HS-27A (cell line): ENCODE results near the gene FMN1.
A peak's percentile ranks its signal among the peaks of the same experiment; 100 is the strongest.

Source experiments
- DNase-seq: peaks from one replicate; pipeline ENCODE4 v3.0.0-alpha.2; 2012; ENCODE audit warnings: low read depth, missing footprints

The FMN1 gene

DNA sequence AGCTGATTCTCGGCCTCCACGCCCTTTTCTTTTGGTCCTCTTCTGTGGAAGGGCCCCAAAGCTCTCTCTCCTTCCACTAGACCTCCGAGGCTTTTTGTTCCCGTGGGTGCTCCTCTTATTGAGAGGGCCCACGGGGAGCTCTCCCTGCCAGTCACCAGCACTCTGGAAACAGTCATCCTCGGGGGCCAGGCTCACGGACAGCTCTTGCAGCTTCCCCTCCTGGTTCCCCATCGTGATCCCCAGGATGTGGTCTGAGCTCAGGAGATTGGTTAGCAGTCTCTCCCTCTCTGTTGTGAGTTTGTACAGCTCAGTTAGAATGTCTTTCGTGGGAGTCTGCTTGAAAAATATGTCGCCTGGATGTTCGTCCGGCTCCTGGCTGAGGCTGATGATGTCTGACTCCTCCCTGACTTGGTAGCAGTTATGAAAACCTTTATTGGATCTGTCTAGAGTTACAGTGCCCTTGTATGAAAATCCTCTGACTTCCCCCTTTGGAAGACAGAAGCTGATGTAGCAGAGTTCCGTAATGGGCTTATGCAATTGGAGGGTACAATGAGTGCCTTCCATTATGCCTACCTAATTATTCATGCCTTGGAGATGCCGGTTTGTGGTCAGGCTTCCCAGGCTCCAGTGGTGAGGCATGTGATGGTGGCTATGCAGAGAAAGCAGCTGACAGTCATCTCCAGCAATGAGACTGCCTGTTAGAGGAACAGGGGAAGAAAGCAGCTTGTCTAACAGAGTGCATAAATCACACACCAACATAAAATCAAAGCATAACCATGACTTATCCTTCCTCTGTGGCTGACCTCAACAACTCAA, 40.0 kb downstream of the FMN1 start:
- DNase-seq, result no peak

DNA sequence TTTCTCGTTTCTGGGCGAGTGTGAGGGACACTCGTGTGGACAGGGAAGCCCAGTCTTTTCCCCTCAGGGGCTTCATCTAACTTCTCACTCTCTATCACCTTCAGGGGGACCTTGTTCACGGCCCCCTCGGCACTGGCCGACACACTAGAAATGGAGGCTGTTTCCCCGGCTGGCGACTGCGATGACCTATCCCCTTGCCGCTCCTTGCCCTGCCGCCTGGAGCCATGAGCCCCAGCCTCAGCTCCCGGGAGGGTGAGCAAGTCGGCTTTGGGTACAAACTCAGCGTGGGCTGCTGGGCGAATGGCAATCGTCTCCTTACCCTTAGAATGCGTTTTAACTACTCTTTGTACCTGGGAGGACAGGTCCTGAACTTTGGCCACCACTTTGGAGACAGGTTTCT, 41.0 kb downstream of the FMN1 start:
- DNase-seq, result no peak

DNA sequence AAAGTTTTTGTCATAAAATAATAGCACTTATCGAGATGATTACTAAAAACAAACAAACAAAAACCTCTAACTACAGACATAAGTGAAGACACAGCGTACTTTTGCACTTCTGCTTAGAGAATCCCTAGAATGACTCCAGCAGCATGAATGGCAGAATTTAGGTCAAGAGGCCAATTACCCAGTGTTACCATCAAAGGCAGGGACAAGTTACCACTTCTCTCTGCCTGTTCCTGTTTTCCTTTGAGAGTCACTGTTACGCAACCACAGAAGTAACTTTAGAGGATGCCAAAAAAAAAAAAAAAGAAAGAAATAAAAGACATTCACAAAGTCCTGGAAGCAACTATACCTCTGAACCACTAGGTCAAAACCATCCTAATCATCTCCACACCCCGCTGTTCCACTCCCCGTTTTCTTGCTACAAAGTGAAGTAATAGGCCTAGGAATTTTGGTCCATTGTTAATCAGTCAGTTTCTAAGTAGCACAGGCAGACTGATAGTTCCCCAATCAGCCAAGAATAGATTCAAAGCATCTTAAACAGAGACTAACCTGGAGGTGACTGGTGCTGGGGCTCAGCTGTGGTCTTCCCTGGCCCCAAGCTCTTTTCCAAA, 41.9 kb downstream of the FMN1 start:
- no peak for DNase-seq

DNA sequence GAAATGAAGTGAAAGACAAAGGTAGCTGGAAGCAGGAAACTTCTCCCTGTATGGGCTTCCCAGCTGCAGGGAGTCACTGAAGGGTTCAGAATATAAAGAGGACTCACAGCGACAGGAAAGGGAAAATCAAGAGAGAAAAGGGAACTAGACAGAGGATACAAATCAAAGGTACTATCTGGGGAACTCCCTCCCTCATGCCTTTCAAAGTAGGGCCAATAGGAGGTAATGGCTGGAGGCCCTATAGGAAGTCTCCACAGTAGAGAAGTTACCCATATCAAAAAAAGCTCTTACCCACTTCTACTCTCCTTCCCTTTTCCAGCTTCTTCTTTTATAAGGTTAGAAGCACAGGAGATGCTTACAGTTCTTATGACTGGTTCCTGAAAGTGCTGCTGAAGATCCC, 43.5 kb downstream of the FMN1 start:
- no peak for DNase-seq

DNA sequence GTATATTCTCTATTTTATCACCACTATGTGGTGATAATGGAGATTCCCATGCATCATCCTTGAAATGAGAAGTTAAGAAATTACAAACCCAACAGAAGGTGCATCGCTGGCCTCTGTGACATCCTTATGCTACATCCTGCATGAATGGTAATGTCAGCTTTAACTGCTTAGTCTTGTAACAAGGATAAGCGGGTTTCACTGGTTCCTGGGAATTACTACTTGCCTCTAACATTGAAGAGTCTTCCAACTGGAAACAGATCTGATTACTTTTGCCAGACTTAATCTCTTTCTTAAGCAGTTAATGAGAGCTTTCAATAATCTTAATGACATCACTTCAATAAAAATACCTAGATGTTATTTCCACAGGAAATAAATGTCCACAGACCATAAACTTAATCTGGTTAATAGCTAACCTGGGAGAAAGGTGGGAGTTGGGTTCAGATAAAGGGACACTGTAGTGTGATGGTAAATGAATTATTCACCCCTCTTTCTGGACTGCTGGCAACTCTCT, 44.0 kb downstream of the FMN1 start:
- DNase-seq, result no peak

DNA sequence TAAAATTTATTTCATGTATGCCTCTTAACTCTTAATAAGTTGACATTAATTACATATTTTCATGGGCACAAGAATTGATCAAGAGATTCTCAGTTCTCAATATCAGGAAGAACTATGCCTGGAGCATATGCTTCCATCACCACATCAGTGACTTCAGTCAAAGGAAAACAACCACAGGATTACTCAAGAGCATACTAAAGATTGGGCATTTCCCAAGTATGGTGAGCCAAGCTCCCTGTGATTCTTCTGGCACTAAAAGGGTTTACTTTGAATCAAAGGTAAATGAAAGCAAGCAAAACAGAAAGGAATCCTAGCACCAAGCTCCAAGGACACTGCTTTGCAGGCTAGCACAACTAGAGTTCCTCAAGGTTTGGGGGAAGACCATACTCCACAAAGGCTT, 44.6 kb downstream of the FMN1 start:
- DNase-seq, result no peak

DNA sequence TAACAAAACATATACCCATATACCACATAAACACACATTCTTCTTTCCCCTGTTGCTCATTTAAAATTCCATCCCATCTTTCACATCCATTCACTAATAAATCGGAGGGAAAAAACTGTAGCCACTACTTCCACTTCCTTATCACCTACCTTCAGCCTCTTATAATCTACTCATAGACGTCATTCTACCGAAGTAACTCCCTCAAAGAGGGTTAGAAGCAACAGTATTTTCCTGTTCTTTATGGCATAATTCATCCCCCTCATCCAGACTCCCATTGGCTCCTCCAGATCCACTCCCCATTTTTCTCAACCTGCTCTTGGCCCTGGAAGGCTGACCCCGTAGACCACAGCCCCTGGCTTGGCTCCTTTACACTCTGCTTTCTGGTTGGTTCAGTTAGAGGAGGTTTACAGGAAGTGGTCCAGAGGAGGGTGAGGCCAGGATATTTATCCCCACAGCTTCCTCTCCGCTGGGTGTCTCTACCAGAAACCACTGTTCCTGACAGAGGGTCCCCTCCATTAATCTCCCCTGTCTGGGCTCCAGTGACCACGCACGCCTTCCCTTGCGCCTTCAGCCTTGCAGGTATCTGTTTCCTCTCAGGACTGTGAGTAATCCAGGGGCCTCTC, 46.3 kb downstream of the FMN1 start:
- DNase-seq, result no peak

DNA sequence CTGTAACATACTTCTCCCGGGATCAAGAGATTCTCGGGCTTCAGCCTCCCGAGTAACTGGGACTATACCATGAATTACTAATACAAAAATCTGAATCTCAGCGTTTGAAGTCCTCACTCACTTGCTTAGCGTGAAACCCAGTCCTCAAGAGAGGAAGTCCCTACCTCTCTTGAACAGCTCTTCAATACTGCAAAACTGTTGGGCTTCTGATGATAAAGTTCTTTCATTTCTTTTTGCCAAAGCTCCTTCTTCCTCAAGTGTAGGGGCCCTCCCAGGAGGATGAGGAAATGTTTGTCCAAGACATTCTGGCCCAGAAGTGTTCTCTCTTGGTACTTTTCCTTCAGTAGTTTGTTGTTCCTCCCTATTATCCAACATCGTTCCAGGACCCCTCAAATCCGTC, 48.5 kb downstream of the FMN1 start:
- DNase-seq, result no peak

DNA sequence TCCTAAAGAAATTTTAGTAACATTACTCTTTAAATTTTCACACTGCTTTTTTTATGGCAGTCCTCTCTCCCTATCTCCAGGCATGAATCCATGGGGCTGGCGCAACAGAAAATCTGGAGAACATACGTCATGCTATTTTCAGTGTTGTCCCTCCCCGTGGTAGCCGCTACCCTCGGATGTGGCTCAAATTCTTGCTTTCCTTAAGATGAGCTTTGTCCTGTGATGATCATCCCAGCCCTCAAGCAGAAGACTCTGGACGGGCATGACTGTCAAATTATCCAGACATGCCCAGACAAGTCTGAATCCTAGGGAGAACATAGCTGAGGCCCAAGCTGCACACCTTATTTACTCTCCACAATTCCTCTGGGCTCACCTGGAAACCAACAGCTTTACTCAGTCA, 49.1 kb downstream of the FMN1 start:
- no peak for DNase-seq

DNA sequence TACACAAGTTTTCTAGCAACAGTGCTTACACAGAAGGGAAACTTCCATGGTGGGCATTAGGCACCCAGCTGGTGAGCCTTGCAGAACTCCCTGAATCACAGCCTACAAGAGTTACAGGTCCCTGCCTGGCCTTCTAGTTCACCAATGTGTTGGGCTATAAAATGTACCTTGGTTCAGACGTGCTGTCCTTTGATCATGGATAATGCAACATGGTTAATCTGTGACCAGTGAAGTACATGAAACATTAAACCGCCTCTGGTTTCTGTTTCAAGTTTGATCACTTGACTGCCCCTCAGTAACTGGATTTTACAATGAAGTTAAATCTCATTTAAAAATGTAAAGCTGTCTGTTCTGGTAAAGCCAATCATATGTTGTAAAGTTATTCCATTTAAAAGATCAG, 51.8 kb downstream of the FMN1 start:
- no peak for DNase-seq

DNA sequence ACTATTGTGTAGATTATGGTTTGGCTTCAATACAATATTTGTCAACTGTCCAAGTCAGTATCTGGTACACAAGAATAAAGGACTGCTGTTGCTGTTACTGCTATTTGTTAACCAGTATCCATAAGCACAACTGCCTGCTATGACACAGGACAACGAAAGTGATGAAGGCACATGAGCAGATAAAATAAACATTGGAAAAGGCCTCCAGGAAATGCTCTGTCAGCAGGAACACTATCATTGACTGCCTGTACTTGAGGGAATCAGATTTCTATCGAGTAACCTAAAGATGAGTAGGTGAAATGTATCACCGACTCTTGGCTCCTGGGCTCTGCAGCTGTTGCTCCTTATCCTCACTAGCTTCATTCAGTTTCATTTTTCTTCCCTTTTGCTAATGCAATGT, 56.5 kb downstream of the FMN1 start:
- DNase-seq, result no peak

DNA sequence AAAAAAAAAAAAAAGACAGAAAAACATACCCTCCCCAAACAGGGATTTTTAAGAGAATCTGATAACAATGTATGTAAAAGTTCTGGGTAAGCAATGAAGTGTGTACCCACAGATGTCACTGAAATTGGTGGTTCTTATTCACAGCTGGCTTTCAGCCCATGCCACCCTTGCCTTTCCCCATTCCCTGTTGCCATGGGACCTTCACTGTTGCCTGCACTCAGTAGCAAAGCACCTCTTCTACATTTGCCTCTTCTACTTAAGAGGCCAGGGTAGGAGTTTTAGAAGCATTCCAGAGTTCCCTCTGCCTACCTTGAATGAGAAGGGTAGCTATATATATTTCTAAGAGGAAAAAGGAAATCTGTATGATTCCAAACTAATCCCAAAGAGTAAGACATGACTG, 57.4 kb downstream of the FMN1 start:
- DNase-seq, result no peak

DNA sequence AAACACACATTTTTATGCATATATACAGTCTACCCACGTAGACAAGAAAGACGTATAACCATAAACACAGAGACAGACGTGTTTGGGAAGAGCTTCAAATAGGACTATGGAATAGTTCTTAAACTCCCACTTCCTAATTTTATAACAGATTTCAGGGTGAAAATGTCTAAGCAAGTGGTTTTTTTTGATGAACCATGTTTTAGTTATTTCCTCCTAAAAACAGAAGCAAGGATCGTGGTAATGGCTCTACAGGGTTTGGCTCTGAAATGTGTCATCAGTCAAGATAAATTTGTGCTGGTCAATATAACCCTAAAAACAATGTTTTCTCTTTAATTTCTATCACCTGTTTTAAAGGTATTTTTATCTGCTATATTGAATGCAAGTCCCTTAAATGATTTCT, 58.2 kb downstream of the FMN1 start:
- DNase-seq, result no peak

DNA sequence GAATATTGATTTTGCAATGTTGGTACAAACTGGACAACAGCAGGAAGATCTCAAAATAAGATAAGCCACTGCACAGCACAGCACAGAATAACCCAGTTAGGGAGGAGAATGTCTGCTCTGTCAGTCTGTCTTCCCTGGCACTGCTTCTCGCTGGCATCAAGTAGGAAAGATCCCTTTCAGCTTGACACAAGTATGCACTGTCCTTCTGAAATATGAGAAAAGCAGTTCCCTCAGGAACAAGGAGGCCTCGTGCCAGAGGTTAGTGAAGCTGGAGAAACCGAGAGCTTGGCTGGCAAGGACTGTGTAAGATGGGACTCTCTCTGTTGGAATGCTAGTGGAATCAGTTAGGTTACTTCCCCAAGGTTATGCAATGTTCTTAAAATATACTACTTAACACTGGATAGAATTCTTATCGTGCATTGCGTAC, 59.1 kb downstream of the FMN1 start:
- DNase-seq, result no peak

DNA sequence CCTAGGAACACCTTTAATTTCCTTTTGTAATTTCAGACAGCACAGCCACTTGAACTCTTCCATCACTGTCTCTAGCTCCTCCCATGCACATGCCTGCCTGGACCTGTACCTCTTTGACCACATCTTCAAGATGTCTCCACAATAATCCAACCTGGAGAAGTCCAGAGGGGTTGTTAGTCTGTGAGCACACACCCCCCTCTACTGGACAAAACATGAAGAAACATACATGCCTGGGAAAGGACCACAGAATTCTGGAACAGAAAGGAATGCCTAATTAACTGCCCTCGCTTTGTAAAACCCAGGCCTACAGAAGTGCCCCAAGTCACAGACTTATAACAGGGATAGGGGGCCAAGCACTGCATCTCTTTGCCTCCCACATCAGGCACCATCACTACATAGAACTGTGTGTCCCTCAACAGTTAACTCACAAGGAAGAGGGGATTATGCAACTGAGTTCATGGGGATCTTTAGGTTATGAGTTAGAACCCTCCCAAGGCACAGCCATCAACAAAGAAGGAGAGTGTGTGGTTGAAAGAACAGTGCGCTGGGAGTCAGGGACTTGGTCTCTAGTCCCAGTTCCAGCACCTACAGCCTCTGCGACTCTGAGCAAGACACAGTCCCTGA, 61.7 kb downstream of the FMN1 start:
- DNase-seq, result no peak

DNA sequence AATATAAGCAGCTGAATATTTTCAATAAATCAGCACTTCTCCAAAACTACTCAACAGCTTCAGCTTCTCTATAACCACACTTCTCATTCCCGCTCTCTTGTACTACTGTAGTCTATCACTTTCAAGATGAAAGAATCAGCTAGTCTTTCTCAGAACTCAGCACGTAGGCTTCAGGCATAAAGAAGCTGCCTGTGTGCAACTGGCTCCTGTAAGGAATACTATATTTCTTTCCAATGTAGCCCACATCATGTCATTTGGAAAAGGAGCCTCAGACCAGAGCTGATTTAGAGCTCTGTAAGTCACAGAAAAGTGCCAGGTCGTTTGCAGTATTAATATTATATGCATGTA, 62.3 kb downstream of the FMN1 start:
- DNase-seq, result no peak

DNA sequence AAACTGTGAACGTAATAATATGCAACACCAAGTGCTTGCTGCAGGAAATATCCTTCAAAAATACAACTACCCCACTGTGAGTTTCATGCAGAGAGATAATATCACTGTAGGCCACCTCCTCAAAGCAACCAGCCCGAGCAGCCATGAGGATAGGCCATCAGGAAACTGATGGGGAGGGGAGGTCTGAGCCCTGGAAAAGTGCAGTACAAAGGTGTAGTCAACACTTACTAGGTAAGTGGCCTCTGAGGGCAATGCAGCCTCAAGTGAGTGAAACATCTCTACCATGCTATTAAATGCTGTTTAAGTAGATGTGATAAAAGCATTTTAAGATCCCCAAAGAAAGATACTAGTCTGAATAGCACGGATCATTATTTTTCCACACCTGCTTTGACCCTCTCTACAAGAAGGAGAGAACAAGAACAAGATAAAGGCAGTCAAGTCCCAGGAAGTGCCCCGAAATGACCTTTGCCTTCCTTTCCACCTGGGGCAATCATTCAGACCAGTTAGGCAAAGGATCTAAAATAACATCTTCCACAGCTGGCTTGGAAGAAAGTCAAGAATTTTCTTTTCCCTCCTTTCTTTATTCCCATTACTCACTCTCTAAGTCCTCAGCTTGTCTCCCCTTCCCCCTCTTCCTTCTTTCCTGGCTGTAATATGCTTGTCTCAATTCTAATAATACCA, 62.8 kb downstream of the FMN1 start:
- DNase-seq, result no peak

DNA sequence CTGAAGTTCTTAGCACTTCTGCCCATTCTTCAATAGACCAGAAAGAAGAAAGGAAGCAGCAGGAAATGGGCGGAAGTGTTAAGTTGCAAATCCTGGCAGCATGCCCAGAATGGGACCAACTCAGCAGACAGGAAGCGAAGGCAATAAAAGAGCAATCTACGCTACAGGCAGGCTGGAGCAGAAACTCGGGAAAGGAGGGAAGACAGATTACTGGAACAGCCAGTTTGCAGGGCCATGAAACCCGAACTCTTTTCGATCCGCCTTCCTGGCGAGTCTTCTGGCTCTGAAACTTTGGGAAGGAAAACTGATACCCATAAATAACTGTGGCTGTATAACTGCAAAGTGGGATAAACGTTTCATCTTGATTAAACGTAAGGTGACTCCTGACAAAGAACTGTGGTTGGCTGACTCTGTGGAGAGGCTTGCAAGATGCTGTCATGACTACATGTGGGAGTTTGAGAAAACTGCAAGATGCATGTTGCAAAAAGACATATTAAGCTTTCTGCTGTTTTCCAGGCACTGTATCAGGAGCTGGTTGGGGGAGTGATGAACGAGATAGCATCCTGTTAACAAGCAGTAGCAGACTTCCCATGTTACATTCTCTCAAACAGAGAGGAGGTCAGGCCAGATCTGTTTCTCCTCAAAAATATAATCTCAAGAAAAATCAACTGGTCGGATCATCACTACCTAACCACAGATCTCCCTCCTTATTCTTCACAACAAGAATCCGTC, 67.8 kb downstream of the FMN1 start:
- DNase-seq, result peak; percentile 96

DNA sequence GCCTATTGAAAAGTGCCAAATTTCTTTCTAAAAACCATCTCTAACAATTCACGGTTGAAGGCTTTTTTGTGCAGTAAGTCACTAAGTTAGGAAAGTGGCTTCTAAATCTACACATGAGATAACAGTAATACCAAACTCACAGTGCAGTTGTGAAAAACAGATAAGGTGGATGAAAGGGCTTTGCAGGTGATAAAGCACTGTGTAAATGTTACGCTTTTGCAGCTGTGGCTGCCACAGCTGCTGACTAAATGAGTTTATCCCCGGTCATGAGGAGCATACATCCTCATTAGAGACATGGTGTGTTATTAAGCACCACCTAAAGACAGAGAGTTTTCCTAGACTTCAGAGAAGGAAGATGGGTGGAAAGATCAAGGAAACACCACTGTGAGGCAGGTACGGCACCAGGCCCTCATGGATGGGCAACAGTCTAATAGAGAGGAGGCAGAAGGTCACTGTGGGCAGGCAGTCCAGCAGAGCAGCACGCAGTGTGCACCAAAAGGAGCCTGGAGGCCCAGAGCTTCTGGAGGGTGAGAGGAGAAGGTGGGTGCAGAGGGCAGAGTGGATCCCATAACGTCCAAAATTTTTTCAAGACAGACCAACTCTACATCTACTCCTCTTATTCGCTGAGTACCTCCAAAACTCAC, 68.5 kb downstream of the FMN1 start:
- no peak for DNase-seq

DNA sequence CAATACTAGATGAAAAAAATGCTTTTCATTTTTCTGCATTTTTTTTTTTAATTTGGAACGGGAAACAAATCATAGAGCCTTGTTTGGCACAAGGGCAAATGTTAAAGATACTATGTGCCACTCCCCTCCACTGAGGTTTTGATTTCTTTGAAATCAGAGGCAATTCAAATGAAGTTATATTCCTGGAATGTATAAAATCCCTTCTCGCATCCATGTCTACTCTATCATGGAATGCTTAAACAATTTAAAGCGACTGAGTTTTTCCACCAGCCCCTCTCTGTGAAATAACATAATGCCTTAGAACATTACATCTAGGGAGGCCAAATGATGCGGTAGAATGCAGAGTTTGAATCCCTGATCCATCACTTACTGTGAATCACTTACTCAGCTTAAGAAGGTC, 69.7 kb downstream of the FMN1 start:
- DNase-seq, result no peak

DNA sequence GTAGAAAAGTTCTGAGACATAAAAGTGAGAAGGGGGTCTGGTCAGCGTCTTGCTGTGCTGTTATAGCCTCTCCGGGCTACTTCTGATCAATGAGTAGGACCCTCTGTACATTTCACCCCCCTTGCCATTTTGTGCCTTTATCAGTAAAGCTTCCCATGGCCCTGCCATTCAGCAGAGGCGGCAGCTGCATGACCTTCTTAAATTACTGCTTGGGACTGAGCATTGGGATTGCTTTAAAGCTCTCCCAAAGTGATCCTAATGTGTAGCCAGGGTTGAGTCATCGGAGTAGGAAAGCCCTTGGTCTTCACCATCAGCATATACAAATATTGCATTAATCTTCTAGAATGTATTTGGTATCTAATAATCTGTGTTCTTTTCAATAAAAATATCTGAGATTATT, 70.2 kb downstream of the FMN1 start:
- no peak for DNase-seq
